Limb (tissue), 2 donors: ENCODE data around the gene PRM3.
"Not testable (repeated sequence)": the region's sequence is repeated elsewhere in the genome, so short reads cannot be mapped to it uniquely, and the experiment has no call there.

Source experiments
- DNase-seq, 2 donors: peaks; one replicate each; pipeline ENCODE4 v3.0.0-alpha.2; 2016; ENCODE audit errors: extremely low spot score in 2 of 2

PRM3 gene

GRCh38 chr16:11306381-11306780, 33.0 kb upstream of the PRM3 start:
- DNase-seq = no peak

DNA sequence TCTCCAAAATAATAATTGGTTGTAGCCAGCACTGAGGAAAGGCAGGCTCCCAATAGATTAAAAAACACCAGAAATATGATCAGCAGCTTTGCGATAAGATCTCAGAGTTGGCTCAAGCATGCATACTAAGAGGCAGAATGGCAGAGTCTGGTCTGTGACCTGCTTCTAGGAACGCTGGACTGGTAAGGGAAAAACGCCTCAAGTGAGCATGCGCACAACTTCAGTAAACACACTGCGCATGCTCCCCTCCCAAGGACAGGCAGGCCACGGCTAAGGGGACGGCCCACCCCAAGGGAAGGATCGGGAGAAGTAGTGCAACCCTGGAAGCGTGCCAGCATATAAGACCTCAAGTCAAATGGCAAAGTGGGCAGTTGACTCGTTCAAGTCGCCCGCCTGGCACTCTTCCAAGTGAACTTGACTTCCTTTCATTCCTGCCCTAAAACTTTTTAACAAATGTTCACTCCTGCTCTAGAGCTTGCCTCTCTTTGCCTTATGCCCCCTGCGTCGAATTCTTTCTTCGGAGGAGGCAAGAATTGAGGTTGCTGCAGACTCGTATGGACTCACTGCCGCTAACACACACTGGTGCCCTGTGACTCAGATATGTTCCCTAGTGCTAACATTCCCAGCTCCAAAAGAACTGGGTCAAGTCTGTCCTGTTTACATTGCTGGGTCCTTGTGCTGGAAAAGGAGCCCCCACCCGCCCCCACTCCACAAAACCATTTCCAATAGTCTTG, 30.1 kb upstream of the PRM3 start:
- no peak for DNase-seq

GRCh38 chr16:11302977-11303376, 29.5 kb upstream of the PRM3 start:
- DNase-seq = no peak

DNA sequence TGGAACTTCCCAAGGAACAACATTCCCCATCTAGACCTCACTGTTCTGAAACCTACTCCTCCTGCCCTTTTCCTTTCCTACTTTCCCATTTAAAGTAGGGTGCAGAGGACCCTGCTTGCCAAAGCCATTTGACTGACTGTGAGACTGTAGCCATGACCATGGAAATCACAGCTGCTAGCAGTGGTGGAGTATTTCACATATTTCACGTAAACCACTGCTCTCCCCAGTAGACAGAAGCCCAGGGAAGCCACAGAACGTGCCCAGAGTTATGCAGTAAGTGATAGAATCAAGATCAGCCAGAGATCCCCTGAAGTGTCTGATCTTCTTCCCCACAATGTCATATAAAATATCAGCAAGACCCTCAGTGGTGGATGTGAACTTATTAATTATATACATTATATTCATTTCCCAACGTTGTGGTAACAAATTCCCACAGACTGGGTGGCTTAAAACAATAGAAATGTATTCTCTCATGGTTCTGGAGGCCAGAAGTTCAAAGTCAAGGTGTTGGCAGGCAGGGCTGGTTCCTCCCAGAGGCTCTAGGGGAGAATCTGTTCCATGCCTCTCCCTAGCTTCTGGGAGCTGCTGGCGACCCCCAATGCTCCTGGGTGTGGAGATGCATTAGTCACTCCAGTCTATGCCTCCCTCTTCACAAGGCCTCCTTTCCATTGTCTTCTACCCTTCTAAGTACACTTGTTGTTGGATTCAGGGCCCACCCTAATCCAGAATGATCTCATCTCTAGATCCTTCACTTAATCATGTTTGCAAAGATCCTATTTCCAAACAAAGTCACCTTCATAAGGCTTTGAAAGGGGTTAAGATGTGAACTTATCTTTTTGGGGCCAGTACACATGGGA, 28.4 kb upstream of the PRM3 start:
- no peak for DNase-seq

DNA sequence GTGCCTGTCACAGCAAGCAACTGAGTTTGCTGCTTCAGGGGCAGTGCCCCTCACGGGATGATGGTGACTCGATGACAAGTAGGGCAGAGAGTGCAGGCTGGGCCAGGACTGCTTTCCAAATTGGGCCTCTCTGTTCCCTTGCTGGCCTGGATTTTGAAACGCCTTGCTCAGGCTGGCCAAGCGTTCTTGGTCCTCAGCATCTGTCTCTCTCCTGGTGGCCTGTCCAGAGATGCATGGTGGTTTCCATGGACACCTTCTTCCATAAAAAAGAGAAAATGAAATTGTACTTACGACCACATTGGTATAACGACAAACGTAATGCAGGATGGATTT, 27.1 kb upstream of the PRM3 start:
- DNase-seq = no peak

- no peak for DNase-seq
Observed at GRCh38 chr16:11299865-11300559, 26.6 kb upstream of the PRM3 start.

DNA sequence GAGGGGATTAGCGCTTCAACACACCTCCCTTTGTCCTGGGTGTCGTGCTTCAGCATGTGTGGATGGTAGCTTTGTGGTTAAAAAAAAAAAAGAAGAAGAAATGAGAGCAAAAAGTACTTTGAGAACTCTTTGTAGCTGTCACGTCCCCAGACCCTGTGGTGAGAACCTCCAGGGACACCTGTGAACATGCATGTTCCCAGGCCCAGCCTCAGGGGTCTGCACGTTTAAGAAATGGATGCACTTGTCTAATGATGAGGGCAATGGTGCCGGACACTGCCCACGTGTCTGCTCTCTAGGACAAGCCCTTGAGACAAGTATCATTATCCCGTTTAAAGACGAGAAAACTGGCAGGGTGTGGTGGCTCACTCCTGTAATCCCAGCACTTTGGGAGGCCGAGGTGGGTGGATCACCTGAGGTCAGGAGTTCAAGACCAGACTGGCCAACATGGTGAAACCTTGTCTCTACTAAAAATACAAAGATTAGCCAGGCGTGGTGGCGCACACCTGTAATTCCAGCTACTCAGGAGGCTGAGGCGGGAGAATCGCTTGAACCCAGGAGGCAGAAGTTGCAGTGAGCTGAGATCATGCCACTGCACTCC, 25.6 kb upstream of the PRM3 start:
- not testable (repeated sequence) for DNase-seq

DNA sequence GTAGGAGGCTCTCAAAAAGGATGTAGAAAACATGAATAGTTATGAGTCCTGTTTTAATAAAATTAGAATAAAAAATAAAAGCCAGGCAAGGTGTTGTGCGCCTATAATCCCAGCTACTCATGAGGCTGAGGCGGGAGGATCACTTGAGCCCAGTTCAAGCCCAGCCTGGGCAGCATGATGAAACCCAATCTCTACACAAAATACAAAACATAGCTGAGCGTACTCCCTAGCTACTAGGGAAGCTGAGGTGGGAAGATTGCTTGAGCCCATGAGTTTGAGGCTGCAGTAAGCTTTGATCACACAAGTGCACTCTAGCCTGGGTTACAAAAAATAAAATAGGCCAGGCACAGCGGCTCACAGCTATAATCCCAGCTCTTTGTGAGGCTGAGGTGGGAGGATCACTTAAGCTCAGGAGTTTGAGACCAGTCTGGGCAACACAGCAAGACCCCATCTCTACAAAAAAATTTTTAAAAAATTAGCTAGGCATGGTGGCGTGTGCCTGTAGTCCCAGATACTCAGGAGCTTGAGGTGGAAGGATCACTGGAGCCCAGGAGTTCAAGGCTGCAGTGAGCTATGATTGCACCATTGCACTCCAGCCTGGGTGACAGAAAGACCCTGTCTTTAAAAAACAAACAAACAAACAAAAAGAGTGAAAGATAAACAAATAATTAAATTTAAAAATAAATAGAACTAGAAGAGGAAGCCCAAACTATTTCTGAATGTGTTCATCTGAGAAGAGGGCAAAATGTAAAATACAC, 24.9 kb upstream of the PRM3 start:
- DNase-seq = no peak

GRCh38 chr16:11297492-11298142, 24.2 kb upstream of the PRM3 start:
- peak; percentile 53 to 67 for DNase-seq

GRCh38 chr16:11296706-11297491, 23.5 kb upstream of the PRM3 start:
- no peak for DNase-seq

GRCh38 chr16:11296351-11296705, 22.9 kb upstream of the PRM3 start:
- no peak for DNase-seq

GRCh38 chr16:11295672-11296071, 22.2 kb upstream of the PRM3 start:
- DNase-seq = no peak

DNA sequence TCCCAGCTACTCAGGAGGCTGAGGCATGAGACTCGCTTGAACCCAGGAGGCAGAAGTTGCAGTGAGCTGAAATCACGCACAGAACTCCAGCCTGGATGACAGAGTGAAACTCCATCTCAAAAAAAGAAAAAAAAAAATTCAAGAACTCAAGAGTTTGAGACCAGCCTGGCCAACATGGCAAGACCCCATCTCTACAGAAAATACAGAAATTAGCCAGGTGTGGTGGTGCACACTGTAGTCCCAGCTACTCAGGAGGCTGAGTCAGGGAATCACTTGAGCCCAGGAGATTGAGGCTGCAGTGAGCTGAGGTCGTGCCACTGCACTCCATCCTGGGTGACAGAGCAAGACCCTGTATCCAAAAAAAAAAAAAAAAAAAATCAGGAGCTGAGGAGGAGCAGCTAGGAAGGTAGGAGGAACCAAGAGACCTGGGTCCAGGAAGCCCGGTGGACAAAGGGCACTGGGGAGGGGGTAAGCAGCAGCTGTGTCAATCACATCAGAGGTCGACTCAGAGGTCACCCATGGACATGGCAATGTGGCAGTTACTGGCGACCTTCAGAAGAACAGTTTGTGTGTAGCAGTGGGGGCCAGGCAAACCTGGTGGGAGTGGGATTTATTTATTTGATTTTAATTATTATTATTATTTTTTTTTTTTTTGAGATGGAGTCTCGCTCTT, 18.8 kb upstream of the PRM3 start:
- DNase-seq = no peak

GRCh38 chr16:11291091-11291703, 17.8 kb upstream of the PRM3 start:
- no peak for DNase-seq

DNA sequence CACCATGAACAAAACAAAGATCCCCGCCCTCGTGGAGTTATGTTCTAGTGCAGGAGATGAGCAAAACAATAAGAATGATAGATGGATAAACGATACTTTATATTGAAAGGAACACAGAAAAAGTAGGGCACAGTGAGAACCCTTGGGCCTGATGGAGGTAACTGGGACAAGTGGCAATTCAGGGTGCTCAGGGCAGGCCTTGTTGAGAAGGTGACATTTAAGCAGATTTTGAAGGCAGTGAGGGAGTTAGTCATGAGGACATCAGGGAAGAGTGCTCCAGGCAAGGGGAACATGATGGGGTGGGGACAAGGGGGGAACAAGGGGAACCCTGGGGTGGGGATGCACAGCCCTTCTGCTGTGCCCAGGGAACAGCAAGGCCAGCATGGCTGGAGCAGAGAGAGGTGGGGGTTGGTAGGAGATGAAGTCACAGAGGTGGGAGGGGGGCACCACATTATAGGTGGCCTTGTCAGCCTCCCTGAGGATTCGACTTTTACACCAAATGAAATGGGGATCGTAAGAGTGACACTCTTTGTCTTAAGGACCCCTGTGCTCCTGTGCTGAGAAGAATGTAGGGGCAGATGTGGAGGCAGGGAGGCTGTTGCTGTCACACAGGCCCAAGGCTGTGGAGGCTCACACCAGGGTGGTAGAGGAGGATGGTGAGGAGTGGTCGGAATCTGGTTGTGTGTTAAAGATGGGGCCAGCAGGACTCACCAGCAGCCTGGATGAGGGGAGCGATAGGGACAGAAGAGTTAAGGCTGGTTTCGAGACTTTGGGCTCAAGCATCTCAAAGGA, 16.9 kb upstream of the PRM3 start:
- DNase-seq = no peak

DNA sequence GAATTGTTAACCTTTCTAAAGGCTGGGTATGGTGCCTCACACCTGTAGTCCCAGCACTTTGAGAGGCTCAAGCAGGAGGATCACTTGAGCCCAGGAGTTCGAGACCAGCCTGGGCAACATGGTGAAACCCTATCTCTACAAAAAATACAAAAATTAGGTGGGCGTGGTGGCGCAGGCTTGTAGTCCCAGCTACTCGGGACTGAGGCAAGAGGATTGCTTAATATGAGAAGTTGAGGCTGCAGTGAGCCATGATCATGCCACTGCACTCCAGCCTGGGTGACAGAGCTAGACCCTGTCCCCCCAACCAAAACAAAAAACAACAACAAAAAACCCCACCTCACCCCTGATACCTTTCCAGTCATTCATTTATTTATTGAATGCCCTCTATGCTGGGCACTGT, 16.3 kb upstream of the PRM3 start:
- DNase-seq = not testable (repeated sequence)

DNA sequence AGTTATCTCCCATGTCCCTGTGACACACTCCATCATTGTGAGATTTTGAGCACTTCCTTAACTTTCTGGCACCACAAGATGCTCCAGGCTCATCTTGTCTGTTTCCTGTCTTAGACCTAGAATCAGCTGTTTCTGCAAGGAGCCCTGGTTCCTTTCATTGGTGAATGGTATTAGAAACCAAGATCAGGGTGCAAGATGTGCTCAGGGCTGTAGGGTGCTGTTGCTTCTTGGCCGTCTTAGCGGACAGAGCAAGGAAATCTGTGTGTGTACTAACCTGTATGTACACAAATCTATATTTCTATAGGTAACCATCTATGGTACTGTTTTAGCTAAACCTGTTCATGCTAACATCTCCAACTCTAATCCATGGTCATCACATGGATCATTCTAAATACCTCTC, 15.8 kb upstream of the PRM3 start:
- no peak for DNase-seq

DNA sequence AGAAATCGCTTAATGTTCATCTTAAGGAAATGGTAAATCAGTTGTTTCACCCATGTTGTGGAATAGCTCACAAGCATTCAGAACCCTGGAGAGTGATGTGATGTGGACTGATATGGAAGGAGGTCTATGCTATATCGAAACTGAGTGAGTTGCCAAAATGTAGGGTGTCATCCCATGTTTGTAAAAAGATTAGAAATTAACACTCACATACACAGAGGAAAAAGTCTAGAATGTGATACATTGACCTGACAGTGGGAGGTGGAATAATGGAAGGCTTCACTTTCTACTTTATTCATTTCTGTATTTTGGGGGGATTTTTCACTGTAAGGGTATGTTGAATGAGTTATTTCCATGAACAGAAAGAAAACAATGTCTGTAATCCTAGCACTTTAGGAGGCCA, 12.4 kb upstream of the PRM3 start:
- no peak for DNase-seq
